IMR-90 (cell line): ENCODE results near the gene TFDP2.

Experiments used
- CTCF ChIP-seq: conservative IDR thresholded peaks from 2 replicates; pipeline ENCODE4 v1.5.1; 2012; ENCODE audit warnings: mild to moderate bottlenecking, low read depth, low read length, improper control_type of control experiment
- POLR2A ChIP-seq: IDR thresholded peaks from 2 replicates; pipeline ENCODE4 v1.6.1; 2012; ENCODE audit warnings: mild to moderate bottlenecking, low read depth, low read length

- no peak for TF ChIP-seq CTCF
- TF ChIP-seq POLR2A: no peak
Observed at GRCh38 chr3:142127941-142128658, 21.2 kb downstream of the TFDP2 start.
